H9 (cell line): Measurements from ENCODE around the gene PAPOLG. TPM values are rescaled to one million over a fixed set of nuclear protein-coding genes. Genes with fewer than 3 reads are reported as not detected.

Experiments
- DNase-seq: peaks from one replicate; pipeline ENCODE4 v3.0.0-alpha.2; 2017
- H2AFZ ChIP-seq: one replicate; pipeline ENCODE4 v1.6.1; 2013; ENCODE audit warnings: mild to moderate bottlenecking, low read length, control low read depth, moderate library complexity
- H2AK5ac ChIP-seq: 2 replicates; pipeline ENCODE4 v1.6.1; 2013; ENCODE audit warnings: low read length, control low read depth, mixed read lengths; ENCODE audit not compliant: insufficient read length
- H2BK120ac ChIP-seq: one replicate; pipeline ENCODE4 v1.6.1; 2013; ENCODE audit warnings: low read depth, mild to moderate bottlenecking, low read length, control low read depth, inconsistent platforms; ENCODE audit not compliant: poor library complexity, severe bottlenecking
- H2BK12ac ChIP-seq: 2 replicates; pipeline ENCODE4 v1.6.1; 2013; ENCODE audit warnings: low read length, control low read depth, mixed read lengths, low read depth; ENCODE audit not compliant: insufficient read length
- H2BK15ac ChIP-seq: 2 replicates; pipeline ENCODE4 v1.6.1; 2013; ENCODE audit warnings: low read depth, low read length, control low read depth
- H2BK20ac ChIP-seq: one replicate; pipeline ENCODE4 v1.6.1; 2013; ENCODE audit warnings: low read depth, mild to moderate bottlenecking, low read length, control low read depth, inconsistent platforms; ENCODE audit not compliant: poor library complexity, severe bottlenecking
- H2BK5ac ChIP-seq: 2 replicates; pipeline ENCODE4 v1.6.1; 2013; ENCODE audit warnings: low read length, control low read depth, mixed read lengths; ENCODE audit not compliant: insufficient read length
- H3K14ac ChIP-seq: 2 replicates; pipeline ENCODE4 v1.6.1; 2013; ENCODE audit warnings: low read length, control low read depth; ENCODE audit not compliant: insufficient read depth
- H3K18ac ChIP-seq: 2 replicates; pipeline ENCODE4 v1.6.1; 2013; ENCODE audit warnings: low read depth, mild to moderate bottlenecking, mixed read lengths, low read length, control low read depth; ENCODE audit not compliant: insufficient read length
- H3K23ac ChIP-seq: 2 replicates; pipeline ENCODE4 v1.6.1; 2013; ENCODE audit warnings: low read length, control low read depth, mixed read lengths, low read depth; ENCODE audit not compliant: insufficient read length
- H3K23me2 ChIP-seq: 2 replicates; pipeline ENCODE4 v1.6.1; 2013; ENCODE audit warnings: low read depth, mild to moderate bottlenecking, mixed read lengths, low read length, control low read depth; ENCODE audit not compliant: insufficient read length, poor library complexity, severe bottlenecking
- H3K27ac ChIP-seq: 2 replicates; pipeline ENCODE4 v1.5.1; 2013; ENCODE audit warnings: low read length, control low read depth, mixed read lengths, low read depth; ENCODE audit not compliant: insufficient read length
- H3K27me3 ChIP-seq: 2 replicates; pipeline ENCODE4 v1.6.1; 2013; ENCODE audit warnings: low read length, control low read depth, inconsistent platforms; ENCODE audit not compliant: insufficient read depth
- H3K4ac ChIP-seq: 2 replicates; pipeline ENCODE4 v1.6.1; 2013; ENCODE audit warnings: low read depth, mild to moderate bottlenecking, control low read depth, inconsistent platforms, low read length, moderate library complexity
- H3K4me1 ChIP-seq: 2 replicates; pipeline ENCODE4 v1.6.1; 2013; ENCODE audit warnings: low read length, control low read depth, inconsistent platforms; ENCODE audit not compliant: insufficient read depth
- H3K4me2 ChIP-seq: 2 replicates; pipeline ENCODE4 v1.6.1; 2013; ENCODE audit warnings: low read length, control low read depth, mixed read lengths; ENCODE audit not compliant: insufficient read length, insufficient read depth
- H3K56ac ChIP-seq: 2 replicates; pipeline ENCODE4 v1.6.1; 2013; ENCODE audit warnings: low read depth, mild to moderate bottlenecking, mixed read lengths, low read length, control low read depth; ENCODE audit not compliant: insufficient read length
- H3K79me1 ChIP-seq: 2 replicates; pipeline ENCODE4 v1.6.1; 2013; ENCODE audit warnings: low read depth, mild to moderate bottlenecking, moderate library complexity, low read length, control low read depth, inconsistent platforms; ENCODE audit not compliant: insufficient read depth, poor library complexity, severe bottlenecking
- H3K79me2 ChIP-seq: 2 replicates; pipeline ENCODE4 v1.6.1; 2013; ENCODE audit warnings: low read length, control low read depth, inconsistent platforms; ENCODE audit not compliant: insufficient read depth
- H3K9ac ChIP-seq: 2 replicates; pipeline ENCODE4 v1.6.1; 2013; ENCODE audit warnings: low read length, control low read depth, mixed read lengths; ENCODE audit not compliant: insufficient read length; ENCODE audit errors: extremely low read depth
- H3K9me3 ChIP-seq: one replicate; pipeline ENCODE4 v1.6.1; 2013; ENCODE audit warnings: low read depth, low read length, inconsistent platforms; ENCODE audit not compliant: control insufficient read depth
- H3T11ph ChIP-seq: one replicate; pipeline ENCODE4 v1.6.1; 2013; ENCODE audit warnings: mild to moderate bottlenecking, low read length, control low read depth, inconsistent platforms
- H4K20me1 ChIP-seq: one replicate; pipeline ENCODE4 v1.6.1; 2013; ENCODE audit not compliant: control insufficient read depth, insufficient read length, insufficient read depth
- H4K5ac ChIP-seq: 2 replicates; pipeline ENCODE4 v1.6.1; 2013; ENCODE audit warnings: low read depth, mild to moderate bottlenecking, mixed read lengths, low read length, control low read depth; ENCODE audit not compliant: insufficient read length
- H4K8ac ChIP-seq: replicated peaks from 2 replicates; pipeline ENCODE4 v1.6.1; 2013; ENCODE audit warnings: low read length, control low read depth, mixed read lengths, low read depth; ENCODE audit not compliant: insufficient read length
- H4K91ac ChIP-seq: 2 replicates; pipeline ENCODE4 v1.6.1; 2013; ENCODE audit warnings: low read depth, mild to moderate bottlenecking, moderate library complexity, mixed read lengths, low read length, control low read depth; ENCODE audit not compliant: insufficient read length
- H3K27ac Mint-ChIP-seq, 3 experiments: 2 replicates in 2 of 3; 3 replicates in 1 of 3; pipeline ENCODE4 v1.8.0; 2020 to 2021; ENCODE audit warnings: mixed read lengths in 3 of 3, mild to moderate bottlenecking in 1 of 3, moderate library complexity in 1 of 3
- H3K27me3 Mint-ChIP-seq: 2 replicates; pipeline ENCODE4 v1.8.0; 2021; ENCODE audit warnings: low read depth, mild to moderate bottlenecking, moderate library complexity, mixed read lengths
- H3K36me3 Mint-ChIP-seq, 3 experiments: 2 replicates in 2 of 3; 3 replicates in 1 of 3; pipeline ENCODE4 v1.8.0; 2020 to 2021; ENCODE audit warnings: low read depth in 3 of 3, mixed read lengths in 3 of 3; ENCODE audit not compliant: insufficient read depth in 1 of 3
- H3K4me1 Mint-ChIP-seq, 2 experiments: 2 replicates each; pipeline ENCODE4 v1.8.0; 2020; ENCODE audit warnings: mixed read lengths in 2 of 2
- H3K4me3 Mint-ChIP-seq, 2 experiments: 2 replicates in 1 of 2; 3 replicates in 1 of 2; pipeline ENCODE4 v1.8.0; 2020 to 2021; ENCODE audit warnings: mild to moderate bottlenecking in 2 of 2, mixed read lengths in 2 of 2, moderate library complexity in 1 of 2
- H3K9me3 Mint-ChIP-seq, 2 experiments: 2 replicates in 1 of 2; 3 replicates in 1 of 2; pipeline ENCODE4 v1.8.0; 2020; ENCODE audit warnings: mild to moderate bottlenecking in 2 of 2, mixed read lengths in 2 of 2, moderate library complexity in 1 of 2
- CTCF ChIP-seq: fragments of 200-600 bp; sonication (generic); conservative IDR thresholded peaks from 3 replicates; pipeline ENCODE4 v1.8.0; 2021; ENCODE audit warnings: antibody characterized with exemption, mild to moderate bottlenecking
- WGBS: extraction: QIAGEN DNeasy Blood & Tissue Kit; methylation state at CpG from one replicate; pipeline ENCODE4 v1.1.7; 2013; ENCODE audit warnings: missing lambda C conversion rate, low lambda C conversion rate, mixed read lengths; ENCODE audit not compliant: insufficient read length; ENCODE audit errors: extremely low coverage; 5-methylcytosine and 5-hydroxymethylcytosine counted together
- total RNA-seq: library from RNA; stranded (reverse); gene quantifications from 2 replicates; pipeline ENCODE4 v1.2.1, GENCODE V29; 2021

Gene PAPOLG
- total RNA-seq, 1 experiment from 2014 or later, result 19.2 TPM

- Histone ChIP-seq H3K14ac (no peak overlapping the region), H2AFZ (no peak overlapping the region)
- peaks cover 0 to 5% of the 10 kb centered on the region in 2 experiments; a peak in 1 of 5 replicates for H3K9me3 Mint-ChIP-seq
Measured at GRCh38 chr2:60840880-60841279, 84.8 kb downstream of the PAPOLG start.

More at GRCh38 chr2:60840880-60841279, 84.8 kb downstream of the PAPOLG start:
- Mint-ChIP-seq H3K27ac (no peak overlapping the region), H3K27me3 (peaks cover 95% of the 10 kb centered on the region), H3K36me3 (no peaks in the 10 kb centered on the region), H3K4me1 (peaks cover 8 to 15% of the 10 kb centered on the region in 2 experiments), H3K4me3 (no peak overlapping the region)
- H3T11ph ChIP-seq, result no peak overlapping the region
- H4K20me1 ChIP-seq, result no peaks in the 10 kb centered on the region
- no peak overlapping the region for H2BK12ac ChIP-seq
- H3K4me1 ChIP-seq, result no peaks in the 10 kb centered on the region
- no peak overlapping the region for H3K18ac ChIP-seq
- no peaks in the 10 kb centered on the region for H3K9me3 ChIP-seq
- no peak overlapping the region for H3K23ac ChIP-seq
- no peak overlapping the region for H3K4ac ChIP-seq
- H3K27me3 ChIP-seq, result peaks cover 16% of the 10 kb centered on the region
- TF ChIP-seq CTCF, result no peak
- no peak overlapping the region for H3K56ac ChIP-seq
- no peak for DNase-seq
- no peak overlapping the region for H4K5ac ChIP-seq
- no peaks in the 10 kb centered on the region for H3K79me2 ChIP-seq
- no peak overlapping the region for H3K9ac ChIP-seq
- no peak overlapping the region for H2AK5ac ChIP-seq
- no peak overlapping the region for H2BK20ac ChIP-seq
- no CpG with 5 or more reads among the region's 7 CpGs for WGBS
- H4K8ac ChIP-seq, result no peak overlapping the region
- H2BK5ac ChIP-seq, result no peak overlapping the region
- no peaks in the 10 kb centered on the region for H3K79me1 ChIP-seq
- H3K27ac ChIP-seq, result no peak overlapping the region
- H2BK120ac ChIP-seq, result no peak overlapping the region
- no peak overlapping the region for H4K91ac ChIP-seq
- H3K4me2 ChIP-seq, result no peak overlapping the region
- no peak overlapping the region for H2BK15ac ChIP-seq
- no peaks in the 10 kb centered on the region for H3K23me2 ChIP-seq
